ENCODE results near the gene HRNR.

HRNR gene

DNA sequence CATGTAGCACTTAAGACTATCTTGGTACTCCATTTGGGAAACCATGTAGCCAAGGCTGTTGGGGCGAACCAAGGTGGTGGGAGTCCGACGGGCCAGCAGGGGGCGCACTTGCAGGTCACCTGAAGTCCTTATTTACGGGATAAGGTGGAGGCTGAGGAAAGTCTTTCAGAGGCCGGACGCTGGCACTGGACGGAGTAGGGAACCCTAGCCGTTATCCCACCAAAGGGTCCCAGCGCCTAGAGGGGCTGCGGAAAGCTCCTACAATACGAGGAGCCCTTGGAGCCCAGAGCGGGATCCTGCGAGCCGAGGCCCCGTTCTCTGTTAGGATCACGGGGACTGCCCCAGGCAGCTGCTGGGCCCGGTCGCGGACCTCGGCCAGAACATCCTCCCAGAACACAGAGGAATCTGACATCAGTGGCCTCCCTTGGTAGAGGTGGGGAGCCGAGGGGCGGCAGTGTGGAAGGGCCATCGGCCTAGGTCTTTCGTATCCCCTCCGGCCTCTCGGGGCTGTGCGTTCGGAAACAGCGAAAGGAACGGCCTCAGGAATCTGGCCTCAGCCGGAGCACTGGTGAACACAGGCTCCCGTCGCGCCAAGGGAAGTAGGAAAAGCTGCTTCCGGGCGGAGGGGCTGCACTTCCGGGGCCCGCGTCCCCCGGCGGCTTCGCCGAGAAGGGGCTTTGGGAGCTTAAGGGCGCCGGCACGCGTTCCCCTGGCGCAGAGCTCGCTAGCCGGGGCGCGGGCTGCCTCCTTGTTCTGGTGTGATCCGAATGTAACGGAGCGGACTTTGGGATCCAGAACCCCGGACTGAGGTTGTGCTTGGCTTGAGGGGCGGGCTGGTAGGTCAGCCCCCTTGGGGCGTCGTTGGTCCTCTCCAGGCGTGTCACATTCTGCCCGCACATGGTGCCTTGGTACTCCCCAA, 35.1 kb downstream of the HRNR start:
- peak; percentile 37 to 79 (median 60) for DNase-seq

DNA sequence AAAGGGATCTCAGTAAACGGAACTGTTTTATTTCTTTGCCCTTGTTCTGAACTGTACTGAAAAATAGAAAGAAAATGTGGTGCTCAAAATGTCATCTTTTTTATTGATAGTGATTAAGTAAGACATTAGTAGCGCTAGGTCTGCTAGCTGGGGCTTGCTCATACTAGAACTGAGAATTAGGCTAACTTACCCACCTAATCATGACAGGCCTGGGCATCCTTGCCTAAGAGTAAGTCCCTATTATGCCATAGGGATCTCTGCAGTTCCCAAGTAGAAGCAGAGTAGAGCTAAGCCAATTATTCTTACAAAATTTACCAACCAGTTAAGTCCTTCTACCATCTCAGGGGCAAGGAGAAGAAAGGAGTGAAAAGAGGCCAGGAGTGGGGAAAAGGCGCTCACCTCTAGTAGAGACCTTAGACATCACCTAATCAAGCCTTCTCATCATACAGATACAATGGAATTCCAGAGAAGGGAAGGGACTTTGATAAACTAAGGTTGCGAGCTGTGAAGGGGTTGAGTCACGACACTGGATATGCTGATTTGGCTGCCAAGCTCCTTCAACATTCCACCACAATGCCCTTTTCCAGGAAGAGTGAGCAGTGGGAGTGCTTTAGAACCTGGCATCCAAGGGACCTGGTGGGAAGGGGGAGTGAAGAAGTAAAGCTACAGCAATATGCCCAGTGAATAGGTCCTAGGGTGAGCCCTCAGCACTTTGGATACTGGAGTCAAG, 37.3 kb downstream of the HRNR start:
- DNase-seq, result no peak

DNA sequence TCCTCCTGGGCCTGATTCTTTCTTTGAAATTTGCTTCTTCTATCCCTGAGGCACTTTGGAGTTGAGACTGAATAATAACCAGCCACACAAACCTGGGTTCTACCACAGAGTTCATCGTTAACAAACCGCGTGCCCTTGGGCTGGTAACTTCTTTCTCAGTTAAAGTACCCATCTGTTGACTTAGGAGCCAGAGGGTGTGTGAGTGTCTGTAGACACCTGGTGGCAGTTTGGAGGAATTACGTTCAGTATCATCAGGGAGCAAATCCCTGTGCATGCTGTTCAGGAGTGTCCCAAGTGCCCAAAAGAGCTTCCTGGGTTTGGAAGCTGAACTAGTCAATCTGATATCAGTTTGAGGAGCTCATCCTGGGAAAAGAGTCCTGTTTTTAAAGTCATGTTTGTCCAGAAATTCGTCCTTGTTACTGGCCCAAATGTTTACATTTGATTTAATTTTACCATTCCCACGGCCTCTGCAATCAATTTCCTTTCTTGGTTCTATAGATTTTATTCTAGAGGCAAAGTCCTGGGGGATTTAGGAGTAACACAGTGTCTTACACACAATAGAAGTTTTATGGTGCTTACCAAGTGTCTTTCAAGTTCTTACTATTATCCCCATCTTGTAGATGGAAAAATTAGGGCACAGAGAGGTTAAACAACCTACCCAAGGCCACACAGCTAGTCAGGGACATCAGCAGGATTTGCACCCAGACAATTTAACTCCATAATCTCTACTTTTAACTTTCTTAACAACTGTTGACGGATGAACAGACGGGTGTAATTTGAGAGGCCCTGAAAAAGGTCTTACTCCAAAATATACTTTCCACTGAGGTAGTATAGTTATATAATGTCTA, 38.2 kb downstream of the HRNR start:
- DNase-seq, result peak in 4 of 6 experiments; percentile 2 to 52 (median 36)

DNA sequence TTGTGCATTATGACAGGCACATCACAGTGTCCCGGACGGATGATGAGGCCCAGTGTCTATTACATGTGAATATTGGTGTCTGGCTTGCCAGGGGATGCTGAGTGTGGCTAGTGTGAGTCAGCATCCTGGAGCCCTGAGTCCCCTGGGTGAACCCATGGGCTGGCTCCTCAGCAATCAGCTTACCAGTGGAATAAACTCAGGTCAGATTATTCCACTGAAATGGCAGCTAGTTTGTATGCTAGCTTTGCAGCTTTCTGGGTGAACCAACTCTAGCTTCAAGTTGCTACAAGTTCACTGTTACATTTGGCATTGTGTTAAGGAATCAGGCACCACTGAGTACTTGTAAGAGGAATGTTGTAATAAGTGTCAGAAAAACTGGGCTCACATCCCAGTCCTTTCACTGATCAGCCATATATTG, 41.0 kb downstream of the HRNR start:
- DNase-seq, result no peak

DNA sequence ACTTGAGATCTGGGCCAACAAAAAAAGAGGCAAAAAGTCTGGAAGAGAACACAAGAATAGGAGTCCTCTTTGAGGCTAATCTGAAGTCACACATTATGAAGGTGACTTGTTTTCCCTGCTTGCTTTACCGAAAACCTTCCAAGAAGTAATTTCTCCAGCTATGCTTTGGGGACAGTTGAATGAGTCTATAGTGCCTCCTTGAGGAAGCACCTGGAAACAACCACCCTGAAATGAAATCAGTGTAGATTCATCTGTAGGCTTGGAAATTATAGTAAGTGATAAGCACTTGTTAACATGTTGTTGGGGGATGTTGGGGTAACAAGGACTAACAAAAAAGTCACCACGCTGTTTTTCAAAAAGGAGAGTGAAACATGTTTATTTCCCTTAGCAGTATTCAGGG, 41.6 kb downstream of the HRNR start:
- DNase-seq, result no peak

DNA sequence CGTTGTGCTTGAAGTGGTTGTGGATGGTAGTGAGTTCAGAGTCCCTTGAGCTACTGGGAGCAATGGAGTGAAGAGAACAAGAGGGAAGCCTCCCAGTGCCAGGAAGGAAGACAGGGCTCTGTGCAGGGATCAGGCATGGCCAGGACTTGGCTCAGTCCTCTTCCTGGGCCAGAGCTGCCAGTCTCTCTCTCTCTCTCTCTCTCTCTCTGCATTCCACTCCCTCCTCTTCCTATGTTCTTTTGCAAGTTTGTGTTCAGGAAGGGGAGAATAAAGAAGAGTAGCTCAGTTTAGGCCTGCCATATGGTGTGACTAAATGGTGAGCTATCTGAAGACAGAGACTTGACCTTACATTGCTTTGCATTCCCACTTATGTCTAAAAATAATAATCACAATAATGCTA, 44.4 kb downstream of the HRNR start:
- DNase-seq, result no peak

DNA sequence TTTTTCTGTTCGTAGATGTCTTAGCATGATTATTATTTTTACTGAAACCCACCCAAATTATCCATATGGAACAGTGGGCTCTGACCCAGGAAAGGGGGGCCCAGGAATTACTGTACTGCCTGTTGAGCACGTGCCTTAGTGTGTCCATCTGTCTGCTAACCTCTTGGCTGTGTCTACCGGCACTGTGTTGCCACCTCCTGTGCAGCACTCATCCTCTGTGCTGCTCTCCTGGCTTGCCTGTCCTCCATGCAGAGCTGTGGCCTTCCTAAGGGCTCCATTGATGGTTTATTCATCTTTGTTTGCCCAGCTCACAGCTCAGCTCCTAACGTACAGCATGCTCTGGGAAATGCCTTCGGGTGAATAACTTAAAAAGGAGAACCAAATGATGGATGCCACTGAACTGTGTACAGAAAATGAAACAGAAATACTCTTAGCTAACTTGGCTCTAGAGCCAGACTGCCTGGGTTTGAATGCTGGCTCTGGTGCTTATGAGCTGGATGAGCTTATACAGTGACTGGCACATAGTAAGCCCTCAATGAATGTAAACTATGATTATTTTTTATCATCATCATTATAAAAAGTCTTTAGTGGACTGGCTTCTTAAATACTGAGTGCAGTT, 53.6 kb downstream of the HRNR start:
- DNase-seq, result no peak

DNA sequence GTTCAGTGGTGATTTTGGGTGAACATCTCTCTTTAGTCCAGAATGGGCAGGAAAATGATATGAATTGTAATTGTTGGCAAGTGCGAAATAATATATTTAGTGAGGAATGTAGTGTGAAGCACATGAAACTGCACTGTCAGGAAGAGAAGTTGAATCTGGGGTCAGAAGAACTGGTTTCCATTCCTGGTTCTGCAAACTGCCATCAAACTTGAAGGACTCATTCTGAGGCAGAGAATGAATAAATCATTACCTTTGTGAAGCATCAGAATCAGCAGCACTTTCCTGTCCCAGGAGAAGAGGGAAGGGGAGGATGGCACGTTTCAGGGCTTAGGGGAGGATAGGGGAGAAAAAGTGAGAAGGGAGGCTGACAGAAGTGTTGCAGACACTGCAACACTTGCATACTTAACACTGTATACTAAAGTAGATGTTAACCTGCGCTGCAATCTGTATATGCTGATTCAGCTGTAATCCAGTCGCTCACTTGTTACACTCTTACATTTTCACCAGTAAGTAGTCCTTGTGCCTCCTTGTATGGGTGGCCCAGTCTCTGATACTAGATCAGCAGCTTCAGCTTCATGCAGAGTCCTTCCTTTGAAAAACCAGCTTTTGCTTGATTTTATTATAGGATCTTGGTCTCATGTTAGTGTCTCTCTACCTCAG, 54.5 kb downstream of the HRNR start:
- no peak for DNase-seq

DNA sequence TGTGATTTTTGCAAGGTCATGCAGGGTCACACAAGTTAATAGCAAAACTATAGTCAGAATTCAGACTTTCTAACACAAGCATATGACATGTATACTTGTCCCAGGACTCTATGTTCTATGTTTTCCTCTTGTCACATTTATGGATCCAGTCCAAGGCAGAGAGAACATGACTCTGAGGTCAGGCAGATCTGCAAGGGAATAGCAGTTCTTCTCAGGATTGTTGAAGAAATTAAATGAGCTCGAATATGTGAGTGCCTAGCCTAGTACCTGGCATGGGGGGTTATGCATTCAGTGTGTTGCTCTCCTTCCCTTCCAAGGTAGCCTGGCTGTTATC, 55.5 kb downstream of the HRNR start:
- no peak for DNase-seq

DNA sequence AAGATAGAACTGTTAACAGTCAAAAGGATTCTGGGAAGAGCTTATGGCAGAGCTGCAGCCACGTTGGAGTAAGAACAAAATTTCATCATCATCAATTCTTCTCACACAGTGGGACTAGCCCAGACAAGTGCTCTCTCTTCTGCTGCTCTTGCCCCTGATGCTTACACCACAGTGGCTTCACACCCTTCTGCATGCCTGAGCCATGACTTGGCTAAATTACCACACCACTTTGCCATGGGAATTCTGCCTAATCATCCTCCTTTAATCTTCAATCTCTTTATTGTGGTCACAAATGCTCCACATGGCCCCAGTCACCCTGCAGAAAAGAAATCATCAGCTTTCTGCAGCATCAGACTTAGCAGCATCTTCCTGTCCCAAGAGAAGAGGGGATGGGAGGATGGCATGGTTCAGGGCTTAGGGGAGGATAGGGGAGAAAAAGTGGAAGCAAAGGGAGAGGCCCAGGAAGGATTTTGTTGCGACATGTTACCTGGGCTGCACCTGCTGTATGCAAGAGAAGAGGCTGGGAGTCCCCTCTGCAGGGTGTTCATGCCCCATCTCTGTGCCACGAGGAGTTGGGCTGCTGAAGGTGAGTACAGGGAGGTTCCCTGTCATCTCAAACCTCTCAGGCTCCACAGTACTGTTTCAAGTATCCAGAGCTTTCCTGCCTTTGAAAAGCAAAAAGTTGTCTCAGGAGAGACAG, 56.0 kb downstream of the HRNR start:
- DNase-seq, result no peak

DNA sequence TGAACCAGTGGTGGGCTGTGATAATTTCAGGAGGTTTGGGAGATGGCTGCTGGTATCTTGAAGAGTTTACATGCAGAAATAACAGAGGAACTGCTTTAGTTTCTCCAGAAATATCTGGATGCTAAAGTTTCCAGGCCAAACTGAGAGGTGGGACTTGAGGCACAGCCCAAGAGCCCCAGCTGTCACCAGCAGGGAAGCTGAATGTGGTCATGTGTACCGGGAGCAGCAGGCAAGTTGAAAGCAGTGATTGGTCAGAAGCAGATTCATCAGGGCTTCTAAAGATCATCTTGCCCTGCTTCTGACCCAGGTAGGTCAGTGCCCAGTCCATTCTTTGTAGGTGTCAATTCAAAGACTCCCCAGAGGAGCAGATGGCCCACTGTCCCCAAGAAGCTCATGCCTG, 57.0 kb downstream of the HRNR start:
- no peak for DNase-seq

DNA sequence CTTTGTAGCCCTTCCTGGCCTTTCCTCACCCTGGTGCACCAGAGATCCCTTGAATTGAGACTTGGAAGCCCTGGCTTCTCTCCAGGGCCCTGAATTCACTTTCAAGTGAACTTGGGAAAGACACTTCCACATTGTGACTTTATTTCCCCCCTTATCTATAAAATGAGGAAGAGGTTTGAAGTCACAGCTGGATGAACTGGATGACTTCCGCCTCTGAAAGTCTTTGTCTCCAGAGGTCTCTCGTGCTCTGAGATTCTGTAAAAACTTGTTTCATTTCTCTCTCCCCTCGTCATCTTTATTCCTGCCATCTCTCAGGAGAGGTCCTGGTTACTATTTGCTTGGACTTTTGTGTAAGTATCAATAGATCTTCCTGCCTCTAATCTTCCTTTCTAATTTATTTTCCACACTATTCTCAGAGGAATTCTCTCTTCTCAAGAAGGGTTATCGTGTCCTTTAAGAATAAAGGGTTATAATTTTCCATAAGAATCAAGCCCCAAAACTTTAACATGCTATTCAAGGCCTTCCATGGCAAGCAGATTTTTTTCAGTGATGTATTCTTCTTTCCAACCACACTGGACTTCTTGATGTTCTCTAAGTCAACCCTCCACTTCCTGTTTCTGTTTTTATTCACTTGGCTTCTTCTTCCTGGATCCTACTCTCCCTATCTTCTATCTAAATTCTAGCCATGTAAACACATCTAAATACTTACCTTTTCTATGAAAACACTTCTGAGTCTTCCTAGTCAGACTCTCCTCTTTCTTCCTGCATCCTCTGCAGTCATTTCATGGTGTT, 58.5 kb downstream of the HRNR start:
- no peak for DNase-seq

DNA sequence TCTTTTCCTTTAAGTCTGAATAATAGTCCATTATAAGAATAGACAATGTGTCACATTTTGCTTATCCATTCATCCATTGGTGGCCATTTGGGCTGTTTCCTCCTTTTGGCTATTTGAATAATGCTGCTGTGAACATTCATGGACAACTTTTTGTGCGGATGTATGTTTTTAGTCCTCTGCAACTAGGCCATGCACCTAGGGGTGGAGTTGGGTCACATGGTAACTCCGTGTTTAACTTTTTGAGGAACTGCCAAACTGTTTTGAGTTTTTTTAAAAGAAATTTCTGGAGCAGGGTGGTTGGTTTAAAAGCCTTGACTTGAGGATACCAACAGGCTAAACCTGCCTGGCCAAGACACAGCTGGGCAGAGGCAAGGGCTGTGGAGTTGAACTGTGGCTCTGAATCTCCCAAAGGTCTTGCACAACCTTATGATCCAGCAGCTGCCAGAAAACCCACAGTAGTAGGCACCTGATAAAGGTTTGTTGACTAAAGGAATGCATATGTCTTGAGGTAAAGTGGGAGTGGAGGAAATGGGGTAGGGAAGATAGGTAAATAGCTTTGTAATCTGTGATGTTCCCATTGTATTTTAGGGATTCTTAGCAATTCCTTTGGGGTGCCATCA, 59.4 kb downstream of the HRNR start:
- DNase-seq, result no peak

DNA sequence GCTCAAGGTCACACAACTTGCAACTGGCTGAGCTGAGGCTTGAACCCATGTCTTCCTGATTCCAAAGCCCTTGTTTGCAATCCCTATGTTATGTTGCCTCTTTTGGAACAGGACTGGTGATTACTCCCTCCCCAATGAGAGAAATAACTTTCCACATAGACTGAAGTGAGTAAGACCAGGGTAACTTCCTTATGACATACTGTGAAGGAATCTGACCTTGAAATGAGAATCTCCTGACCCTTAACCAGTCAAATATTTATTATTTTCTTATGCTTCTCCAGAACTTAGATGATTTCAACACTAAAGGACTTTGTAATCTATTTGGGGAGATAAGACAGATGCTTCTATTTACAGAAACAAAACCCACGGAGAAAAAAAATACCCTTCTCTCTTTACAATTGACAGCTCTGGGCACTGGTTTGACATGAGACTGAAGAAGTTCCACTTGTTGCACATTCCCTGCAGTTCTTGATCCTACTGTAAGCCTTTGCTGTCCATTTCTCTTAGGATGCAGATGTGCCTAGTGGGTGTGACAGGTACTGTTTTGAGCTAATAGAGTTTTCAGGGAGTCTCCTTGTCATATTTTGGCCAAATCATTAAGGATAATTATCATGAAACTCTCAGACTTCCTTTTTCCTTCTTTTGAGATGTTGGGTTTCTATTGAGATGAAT, 61.1 kb downstream of the HRNR start:
- no peak for DNase-seq

Data from stimulated activated naive CD4-positive, alpha-beta T cell (primary cell).